Activated gamma-delta T cell treated with anti-CD3 and anti-CD28 coated beads, Interleukin-2, amount 50 U/mL, for 16 hours (primary cell): ENCODE results near the gene TMIE.

ENCODE experiments used
- DNase-seq: peaks from one replicate; pipeline ENCODE4 v3.0.0-alpha.2; 2020; ENCODE audit warnings: low read depth

TMIE gene

GRCh38 chr3:46669191-46669999 is 31.8 kb upstream of the TMIE start:
- no peak for DNase-seq

- DNase-seq, result no peak
Measured at GRCh38 chr3:46670000-46670890, 30.9 kb upstream of the TMIE start.

DNA sequence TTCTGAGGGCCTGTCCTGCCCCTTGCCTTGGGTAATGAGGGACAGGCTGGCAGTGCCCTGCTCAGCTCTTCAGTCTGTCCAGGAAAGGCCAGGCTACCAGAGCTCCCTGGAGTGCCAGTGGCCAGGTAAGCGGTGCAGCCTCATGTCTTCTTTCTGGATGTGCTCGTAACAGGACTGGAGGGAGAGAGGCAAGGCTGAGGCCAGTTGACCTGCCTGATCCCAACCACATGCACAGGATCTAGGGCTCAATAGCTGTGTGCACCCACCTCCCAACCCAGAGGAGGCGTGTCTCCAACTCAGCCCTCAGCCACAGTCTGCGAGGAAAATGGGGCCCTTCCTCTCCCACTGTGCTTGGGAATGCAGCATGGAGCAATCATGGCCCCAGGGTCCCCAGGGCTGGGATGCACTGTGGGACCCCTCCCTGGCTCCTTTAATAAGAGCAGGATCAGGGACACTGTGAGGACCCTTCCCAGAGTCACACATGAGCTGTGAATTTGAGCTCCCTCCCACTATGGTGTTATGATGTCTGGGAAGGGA is 30.2 kb upstream of the TMIE start:
- DNase-seq, result no peak

DNA sequence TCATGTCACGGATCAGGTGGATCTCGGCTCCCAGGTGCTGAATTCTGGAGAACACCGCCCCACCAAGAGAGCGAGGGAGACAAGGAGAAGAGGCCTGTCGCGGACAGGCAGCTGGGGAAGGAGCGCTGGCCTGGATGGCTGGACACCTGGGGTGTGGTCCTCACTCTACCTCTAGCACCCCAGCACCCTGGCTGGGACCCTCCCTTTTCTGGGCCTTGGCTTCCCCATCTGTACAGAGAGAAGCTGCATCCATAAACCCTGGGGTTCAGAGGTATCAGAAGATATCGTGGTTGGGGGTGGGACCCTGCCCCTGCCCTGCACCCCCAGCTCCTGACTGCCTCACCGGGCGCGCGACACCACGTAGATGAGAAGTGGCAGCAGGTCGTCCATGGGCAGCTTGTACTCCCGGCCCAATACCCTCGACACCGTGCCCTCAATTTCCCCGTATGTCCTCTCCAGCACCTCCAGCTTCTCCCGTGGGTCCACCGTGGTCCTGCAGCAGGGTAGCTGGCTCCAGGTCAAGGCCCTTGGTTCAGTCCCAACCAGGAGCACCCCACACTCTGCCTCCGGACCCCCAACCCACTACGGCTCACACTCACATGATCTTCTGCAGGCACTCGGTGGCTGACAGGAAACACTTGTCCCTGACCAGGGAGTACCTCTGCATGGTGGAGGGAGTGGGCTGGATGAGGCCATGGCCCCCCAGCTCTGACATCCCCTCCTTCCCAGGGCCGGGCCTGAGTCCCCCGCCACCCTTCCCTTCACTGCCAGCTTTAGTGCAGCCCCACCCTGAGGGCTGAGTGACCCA is 29.4 kb upstream of the TMIE start:
- no peak for DNase-seq

DNA sequence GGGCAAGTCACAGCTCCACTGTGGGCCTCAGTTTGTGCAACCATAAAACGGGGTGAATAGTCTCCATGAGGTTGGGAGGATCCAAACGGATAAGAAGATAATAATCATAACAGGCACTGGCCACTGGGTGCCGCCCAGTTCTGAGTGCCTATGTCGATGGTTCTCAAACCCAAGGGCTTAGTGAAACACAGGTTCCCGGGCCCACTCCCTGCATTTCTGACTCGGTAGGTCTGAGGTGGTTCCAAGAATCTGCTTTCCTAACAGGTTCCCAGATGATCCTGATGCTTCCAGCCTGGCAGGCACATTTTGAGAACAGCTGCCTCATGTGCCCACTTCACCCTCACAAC is 28.9 kb upstream of the TMIE start:
- DNase-seq, result no peak

GRCh38 chr3:46673151-46674030 is 27.8 kb upstream of the TMIE start:
- DNase-seq, result no peak

- no peak for DNase-seq
Measured at GRCh38 chr3:46674031-46674845, 27.0 kb upstream of the TMIE start.

- DNase-seq, result no peak
Measured at GRCh38 chr3:46675426-46675825, 25.8 kb upstream of the TMIE start.

DNA sequence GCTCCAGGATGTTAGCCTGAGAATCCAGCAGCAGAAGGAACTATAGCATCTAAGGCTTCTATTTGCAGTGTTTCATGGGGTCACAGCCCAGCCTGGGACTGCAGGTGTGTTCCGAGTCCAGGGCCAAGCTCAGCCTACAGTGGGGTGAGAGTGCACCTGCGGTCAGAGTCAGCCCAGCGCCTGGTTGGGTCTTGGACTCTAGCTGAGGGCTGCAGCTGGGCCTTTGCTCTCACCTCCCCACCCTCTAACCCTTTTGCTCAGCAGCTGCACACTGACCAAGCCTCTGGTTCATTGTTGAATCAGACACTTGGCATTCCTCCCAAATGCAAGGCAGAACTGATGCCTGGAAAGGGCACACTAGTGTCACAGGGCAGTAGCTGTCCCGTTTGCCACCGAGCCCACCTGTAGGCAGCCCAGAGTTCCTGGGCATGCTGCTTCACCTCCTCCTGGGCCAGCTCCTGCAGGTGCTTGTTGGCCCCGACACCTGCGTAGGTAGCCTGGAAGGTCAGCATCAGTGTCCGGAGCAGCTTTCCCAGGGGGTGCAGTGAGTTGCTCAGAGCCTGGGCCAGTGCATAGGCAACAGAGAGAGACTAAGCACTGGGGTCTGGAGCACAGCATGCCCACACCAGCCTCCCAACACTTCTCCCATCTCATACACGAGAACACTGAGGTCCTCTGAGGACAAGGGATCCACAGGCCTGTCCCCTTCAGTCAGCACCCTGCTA is 25.2 kb upstream of the TMIE start:
- DNase-seq, result no peak

GRCh38 chr3:46676601-46677410 is 24.4 kb upstream of the TMIE start:
- no peak for DNase-seq

DNA sequence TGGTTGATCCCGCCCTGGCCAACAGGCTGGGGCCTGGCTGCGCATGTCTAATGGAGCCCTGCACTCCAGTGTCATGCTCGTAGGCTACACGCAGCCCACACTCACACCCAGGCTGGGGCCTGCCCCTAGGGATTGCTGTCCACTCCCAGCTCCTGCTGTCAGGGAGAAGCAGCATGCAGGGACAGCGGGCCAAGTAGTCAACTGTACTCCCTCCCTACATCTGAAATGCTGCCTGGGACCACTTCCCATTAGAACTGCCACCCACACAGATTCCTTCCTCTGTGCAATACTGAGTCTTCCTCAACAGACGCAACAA is 23.8 kb upstream of the TMIE start:
- DNase-seq, result no peak

- no peak for DNase-seq
Measured at GRCh38 chr3:46678280-46678679, 22.9 kb upstream of the TMIE start.

GRCh38 chr3:46679681-46680080 is 21.5 kb upstream of the TMIE start:
- no peak for DNase-seq

- DNase-seq, result no peak
Measured at GRCh38 chr3:46680298-46680826, 20.8 kb upstream of the TMIE start.

DNA sequence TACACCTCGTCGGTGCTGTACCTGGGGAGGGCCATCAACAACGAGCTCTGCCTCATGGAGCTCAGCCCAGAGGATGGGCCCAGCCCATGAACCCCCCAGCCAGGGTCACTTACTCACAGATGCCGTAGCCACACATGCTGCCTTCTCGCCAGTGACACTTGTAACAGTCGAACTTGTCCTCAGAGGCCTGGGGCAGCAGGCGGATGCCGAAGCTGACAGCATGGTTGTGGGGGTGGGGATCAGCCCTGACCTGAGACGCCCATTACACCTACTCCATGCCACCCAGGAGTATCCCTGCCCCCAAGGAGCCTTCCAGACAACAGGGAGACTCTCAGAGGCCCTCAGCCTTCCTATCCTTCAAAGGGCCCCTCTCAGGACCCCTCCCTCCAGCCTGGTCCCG is 19.8 kb upstream of the TMIE start:
- no peak for DNase-seq

- DNase-seq, result no peak
Measured at GRCh38 chr3:46681856-46682540, 19.2 kb upstream of the TMIE start.

- no peak for DNase-seq
Measured at GRCh38 chr3:46682974-46683373, 18.2 kb upstream of the TMIE start.

DNA sequence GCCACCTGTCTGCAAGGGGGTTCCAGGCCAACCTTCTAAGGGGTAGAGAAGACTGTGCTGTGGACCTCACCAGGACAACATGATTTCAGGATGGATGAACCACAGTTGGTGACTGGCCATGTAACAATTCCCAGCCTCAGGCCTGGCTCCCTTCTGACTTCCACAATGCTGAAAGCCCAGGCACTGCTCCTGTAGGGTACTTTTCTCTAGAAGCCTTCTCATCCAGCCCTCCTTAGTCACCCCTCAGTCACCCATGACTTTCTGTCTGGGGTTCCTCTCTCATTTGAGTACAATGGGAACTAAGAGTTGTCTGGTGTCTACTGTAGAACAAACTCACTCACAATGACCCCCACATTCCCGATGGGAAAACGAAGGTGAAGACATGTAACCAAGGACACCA is 16.3 kb upstream of the TMIE start:
- DNase-seq, result no peak
